Inflammatory macrophage treated with lipopolysaccharide for 4 hours (primary cell): ENCODE data around the gene RPS28.
"Not testable (repeated sequence)": the region's sequence is repeated elsewhere in the genome, so short reads cannot be mapped to it uniquely, and the experiment has no call there.

Experiments used
- DNase-seq: peaks from one replicate; pipeline ENCODE4 v3.0.0-alpha.2; 2020

The RPS28 gene

GRCh38 chr19:8321986-8322637 lies 816 bp downstream of the RPS28 start:
- DNase-seq, result no peak

- no peak for DNase-seq
These were observed 1.3 kb downstream of the RPS28 start for GRCh38 chr19:8322638-8322997.

GRCh38 chr19:8323781-8324185 lies 2.5 kb downstream of the RPS28 start:
- DNase-seq, result no peak

GRCh38 chr19:8324186-8325050 lies 3.1 kb downstream of the RPS28 start:
- DNase-seq, result no peak

- no peak for DNase-seq
These were observed 4.2 kb downstream of the RPS28 start for GRCh38 chr19:8325454-8325853.

- DNase-seq, result peak; percentile 76
These were observed 8.7 kb downstream of the RPS28 start for GRCh38 chr19:8329996-8330395.

- DNase-seq, result no peak
These were observed 10.1 kb downstream of the RPS28 start for GRCh38 chr19:8331263-8331845.

- no peak for DNase-seq
These were observed 11.9 kb downstream of the RPS28 start for GRCh38 chr19:8332976-8333766.

GRCh38 chr19:8333767-8334457 lies 12.6 kb downstream of the RPS28 start:
- no peak for DNase-seq

- DNase-seq, result peak; percentile 60
These were observed 13.4 kb downstream of the RPS28 start for GRCh38 chr19:8334458-8335342.

GRCh38 chr19:8335343-8336071 lies 14.2 kb downstream of the RPS28 start:
- no peak for DNase-seq

- DNase-seq, result no peak
These were observed 14.8 kb downstream of the RPS28 start for GRCh38 chr19:8336072-8336569.

- DNase-seq, result no peak
These were observed 15.4 kb downstream of the RPS28 start for GRCh38 chr19:8336660-8337059.

GRCh38 chr19:8337728-8338127 lies 16.4 kb downstream of the RPS28 start:
- no peak for DNase-seq

- no peak for DNase-seq
These were observed 17.5 kb downstream of the RPS28 start for GRCh38 chr19:8338835-8339234.

- DNase-seq, result peak; percentile 29
These were observed 19.2 kb downstream of the RPS28 start for GRCh38 chr19:8340341-8341096.

- DNase-seq, result not testable (repeated sequence)
These were observed 20.2 kb downstream of the RPS28 start for GRCh38 chr19:8341504-8341903.

GRCh38 chr19:8342316-8342683 lies 21.0 kb downstream of the RPS28 start:
- no peak for DNase-seq

GRCh38 chr19:8342684-8343482 lies 21.6 kb downstream of the RPS28 start, which contains the start of gene KANK3:
Gene KANK3 (minus strand): TSS chr19:8343262. CDS start chr19:8337828, 5,434 bp downstream.
- peak; percentile 98 for DNase-seq
